HG03064 (cell line): ENCODE data around the gene CDK14.

Experiments used
- ATAC-seq: cut with Tn5 transposase; IDR thresholded peaks from one replicate; pipeline ENCODE4 v1.9.1; 2021; ENCODE audit warnings: low read depth; ENCODE audit not compliant: unreplicated experiment

Gene CDK14

GRCh38 chr7:91228327-91228726 is 632.2 kb downstream of the CDK14 start:
- no peak for ATAC-seq

GRCh38 chr7:91228927-91229558 is 632.9 kb downstream of the CDK14 start:
- ATAC-seq: no peak

GRCh38 chr7:91230100-91230499 is 634.0 kb downstream of the CDK14 start:
- ATAC-seq: no peak

- no peak for ATAC-seq
Measured at GRCh38 chr7:91230503-91230902, 634.4 kb downstream of the CDK14 start.

GRCh38 chr7:91233212-91233611 is 637.1 kb downstream of the CDK14 start:
- ATAC-seq: no peak

GRCh38 chr7:91235211-91235832 is 639.2 kb downstream of the CDK14 start:
- no peak for ATAC-seq

GRCh38 chr7:91239171-91239604 is 643.1 kb downstream of the CDK14 start:
- ATAC-seq: no peak

- no peak for ATAC-seq
Measured at GRCh38 chr7:91239772-91240171, 643.7 kb downstream of the CDK14 start.

- ATAC-seq: no peak
Measured at GRCh38 chr7:91240376-91240941, 644.3 kb downstream of the CDK14 start.

- no peak for ATAC-seq
Measured at GRCh38 chr7:91242097-91242844, 646.1 kb downstream of the CDK14 start.

GRCh38 chr7:91243591-91244301 is 647.6 kb downstream of the CDK14 start:
- no peak for ATAC-seq

GRCh38 chr7:91247500-91247899 is 651.4 kb downstream of the CDK14 start:
- ATAC-seq: no peak

- ATAC-seq: no peak
Measured at GRCh38 chr7:91248996-91249395, 652.9 kb downstream of the CDK14 start.

GRCh38 chr7:91249506-91250233 is 653.5 kb downstream of the CDK14 start:
- no peak for ATAC-seq

GRCh38 chr7:91250706-91251105 is 654.6 kb downstream of the CDK14 start:
- ATAC-seq: no peak

GRCh38 chr7:91251877-91252276 is 655.8 kb downstream of the CDK14 start:
- ATAC-seq: no peak
